HG03025 (cell line): ENCODE measurements around the gene COPA.

Experiments
- ATAC-seq: cut with Tn5 transposase; IDR thresholded peaks from one replicate; pipeline ENCODE4 v1.9.1; 2021; ENCODE audit warnings: mild to moderate bottlenecking, moderate library complexity; ENCODE audit not compliant: unreplicated experiment, low FRiP score

COPA gene

GRCh38 chr1:160363951-160364735, 21.1 kb upstream of the COPA start:
- no peak for ATAC-seq

- no peak for ATAC-seq
Measured at GRCh38 chr1:160363010-160363409, 20.0 kb upstream of the COPA start.

GRCh38 chr1:160362168-160362957, 19.3 kb upstream of the COPA start:
- no peak for ATAC-seq

- ATAC-seq, result no peak
Measured at GRCh38 chr1:160361814-160362167, 18.7 kb upstream of the COPA start.

GRCh38 chr1:160361199-160361598, 18.1 kb upstream of the COPA start:
- ATAC-seq, result no peak

GRCh38 chr1:160360227-160360695, 17.2 kb upstream of the COPA start:
- no peak for ATAC-seq

GRCh38 chr1:160359559-160360226, 16.6 kb upstream of the COPA start:
- ATAC-seq, result no peak

- no peak for ATAC-seq
Measured at GRCh38 chr1:160358073-160358472, 15.0 kb upstream of the COPA start.

- ATAC-seq, result no peak
Measured at GRCh38 chr1:160357286-160358002, 14.4 kb upstream of the COPA start.

GRCh38 chr1:160354388-160354985, 11.4 kb upstream of the COPA start:
- no peak for ATAC-seq

GRCh38 chr1:160353223-160353622, 10.2 kb upstream of the COPA start:
- no peak for ATAC-seq

- ATAC-seq, result no peak
Measured at GRCh38 chr1:160352555-160352954, 9.5 kb upstream of the COPA start.

GRCh38 chr1:160351629-160352028, 8.6 kb upstream of the COPA start:
- no peak for ATAC-seq

- ATAC-seq, result no peak
Measured at GRCh38 chr1:160346958-160347357, 3.9 kb upstream of the COPA start.

- no peak for ATAC-seq
Measured at GRCh38 chr1:160346463-160346862, 3.4 kb upstream of the COPA start.

GRCh38 chr1:160344936-160345335, 1.9 kb upstream of the COPA start:
- no peak for ATAC-seq

- ATAC-seq, result no peak
Measured at GRCh38 chr1:160344241-160344640, 1.2 kb upstream of the COPA start.

- ATAC-seq, result no peak
Measured at GRCh38 chr1:160342526-160342925, 524 bp downstream of the COPA start.

GRCh38 chr1:160340866-160341265, 2.2 kb downstream of the COPA start:
- ATAC-seq, result no peak

- no peak for ATAC-seq
Measured at GRCh38 chr1:160340146-160340545, 2.9 kb downstream of the COPA start.
